ENCODE measurements around the gene ITGA5. TPM values are rescaled to one million over a fixed set of nuclear protein-coding genes. Genes with fewer than 3 reads are reported as not detected.

The ITGA5 gene
- total and polyA plus RNA-seq, 9 of the 15 experiments (the other 6 are each of a cell fraction or from before 2014, with no cell fraction given) = 9.1 to 82.1 (median 47.4) TPM

DNA sequence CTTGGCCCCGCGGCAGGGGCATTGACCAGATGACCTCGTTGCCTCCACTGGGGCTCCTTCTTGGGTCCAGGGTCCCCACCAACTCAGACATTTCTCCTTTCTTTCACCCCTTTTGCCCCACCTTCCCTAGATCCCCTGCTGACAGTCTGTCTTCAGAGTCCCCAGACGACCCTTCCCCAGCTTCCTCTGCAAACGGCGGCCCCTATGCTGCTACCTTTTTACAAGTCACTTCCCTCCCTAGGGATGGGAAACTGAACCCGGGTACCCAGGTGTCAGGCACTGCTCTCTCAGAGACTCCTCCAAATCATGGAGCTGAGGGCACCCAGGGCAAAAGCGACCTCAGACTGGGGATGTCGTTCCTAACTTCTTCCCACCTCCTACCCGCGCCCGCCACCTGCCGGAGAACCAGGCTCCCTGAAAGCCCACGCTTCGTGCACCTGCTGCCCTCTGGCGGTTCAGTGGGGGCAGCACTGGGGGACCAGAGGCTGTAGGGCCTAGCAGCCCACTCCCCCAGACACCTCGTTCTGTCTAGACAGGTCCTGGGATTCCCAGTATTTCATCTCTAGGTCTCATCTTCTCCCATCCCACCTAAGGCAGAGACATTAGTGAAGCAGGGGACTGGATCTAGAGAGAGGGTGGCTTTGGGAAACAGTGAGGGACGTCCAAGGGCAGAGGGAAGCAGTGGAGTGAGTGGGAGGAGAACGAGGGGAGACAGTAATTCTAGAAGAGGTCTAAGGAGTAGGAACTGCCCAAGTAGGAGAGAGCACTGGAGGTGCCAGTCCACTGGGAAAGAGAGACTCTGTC is 39.5 kb downstream of the ITGA5 start (continued):
- TF ChIP-seq, protein P1, sequence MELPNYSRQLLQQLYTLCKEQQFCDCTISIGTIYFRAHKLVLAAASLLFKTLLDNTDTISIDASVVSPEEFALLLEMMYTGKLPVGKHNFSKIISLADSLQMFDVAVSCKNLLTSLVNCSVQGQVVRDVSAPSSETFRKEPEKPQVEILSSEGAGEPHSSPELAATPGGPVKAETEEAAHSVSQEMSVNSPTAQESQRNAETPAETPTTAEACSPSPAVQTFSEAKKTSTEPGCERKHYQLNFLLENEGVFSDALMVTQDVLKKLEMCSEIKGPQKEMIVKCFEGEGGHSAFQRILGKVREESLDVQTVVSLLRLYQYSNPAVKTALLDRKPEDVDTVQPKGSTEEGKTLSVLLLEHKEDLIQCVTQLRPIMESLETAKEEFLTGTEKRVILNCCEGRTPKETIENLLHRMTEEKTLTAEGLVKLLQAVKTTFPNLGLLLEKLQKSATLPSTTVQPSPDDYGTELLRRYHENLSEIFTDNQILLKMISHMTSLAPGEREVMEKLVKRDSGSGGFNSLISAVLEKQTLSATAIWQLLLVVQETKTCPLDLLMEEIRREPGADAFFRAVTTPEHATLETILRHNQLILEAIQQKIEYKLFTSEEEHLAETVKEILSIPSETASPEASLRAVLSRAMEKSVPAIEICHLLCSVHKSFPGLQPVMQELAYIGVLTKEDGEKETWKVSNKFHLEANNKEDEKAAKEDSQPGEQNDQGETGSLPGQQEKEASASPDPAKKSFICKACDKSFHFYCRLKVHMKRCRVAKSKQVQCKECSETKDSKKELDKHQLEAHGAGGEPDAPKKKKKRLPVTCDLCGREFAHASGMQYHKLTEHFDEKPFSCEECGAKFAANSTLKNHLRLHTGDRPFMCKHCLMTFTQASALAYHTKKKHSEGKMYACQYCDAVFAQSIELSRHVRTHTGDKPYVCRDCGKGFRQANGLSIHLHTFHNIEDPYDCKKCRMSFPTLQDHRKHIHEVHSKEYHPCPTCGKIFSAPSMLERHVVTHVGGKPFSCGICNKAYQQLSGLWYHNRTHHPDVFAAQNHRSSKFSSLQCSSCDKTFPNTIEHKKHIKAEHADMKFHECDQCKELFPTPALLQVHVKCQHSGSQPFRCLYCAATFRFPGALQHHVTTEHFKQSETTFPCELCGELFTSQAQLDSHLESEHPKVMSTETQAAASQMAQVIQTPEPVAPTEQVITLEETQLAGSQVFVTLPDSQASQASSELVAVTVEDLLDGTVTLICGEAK (IDR thresholded peaks at IDR 0.05) = no peak
- TF ChIP-seq, protein P1 (CRISPR knock-in tag; IDR thresholded peaks at IDR 0.05) = no peak
- TF ChIP-seq RHOXF2B (CRISPR knock-in tag; conservative IDR thresholded peaks at IDR 0.05) (no peak), CHD4 (IDR thresholded peaks at IDR 0.05; ENCODE audit: insufficient read depth, insufficient replicate concordance, low read depth, low read length, poor library complexity, severe bottlenecking) (no peak), ERF (CRISPR knock-in tag; IDR thresholded peaks at IDR 0.05) (no peak), RFX5 (IDR thresholded peaks at IDR 0.05; ENCODE audit: low read depth, low read length) (no peak), ETV5 (CRISPR knock-in tag; IDR thresholded peaks at IDR 0.05; ENCODE audit: low read depth) (no peak), CBX1 (IDR thresholded peaks at IDR 0.05; ENCODE audit: low read depth) (0 out of 2 replicates have a peak, but pooled peaks have one; percentile 63), EP300 (IDR thresholded peaks at IDR 0.05; ENCODE audit: low read length) (peak; percentile 59), RBBP5 (IDR thresholded peaks at IDR 0.05; ENCODE audit: borderline replicate concordance, insufficient read depth, low read length, poor library complexity, severe bottlenecking) (no peak), THRAP3 (IDR thresholded peaks at IDR 0.05; ENCODE audit: borderline replicate concordance) (peak; percentile 54; the same call in 1 of the 2 replicates), NCOA1 (IDR thresholded peaks at IDR 0.05; ENCODE audit: low read depth) (0 out of 2 replicates have a peak, but pooled peaks have one; percentile 10), SRSF1 (IDR thresholded peaks at IDR 0.05; ENCODE audit: low read depth, low read length) (no peak), STAG1 (CRISPR knock-in tag; IDR thresholded peaks at IDR 0.05; ENCODE audit: borderline replicate concordance) (peak; percentile 97), JUN (IDR thresholded peaks at IDR 0.05; ENCODE audit: borderline replicate concordance, low read depth, low read length) (peak; percentile 68; the same call in 1 of the 2 replicates), JUN (CRISPR knock-in tag; IDR thresholded peaks at IDR 0.05; ENCODE audit: borderline replicate concordance) (0 out of 2 replicates have a peak, but pooled peaks have one; percentile 41)
- TF ChIP-seq, protein P2, sequence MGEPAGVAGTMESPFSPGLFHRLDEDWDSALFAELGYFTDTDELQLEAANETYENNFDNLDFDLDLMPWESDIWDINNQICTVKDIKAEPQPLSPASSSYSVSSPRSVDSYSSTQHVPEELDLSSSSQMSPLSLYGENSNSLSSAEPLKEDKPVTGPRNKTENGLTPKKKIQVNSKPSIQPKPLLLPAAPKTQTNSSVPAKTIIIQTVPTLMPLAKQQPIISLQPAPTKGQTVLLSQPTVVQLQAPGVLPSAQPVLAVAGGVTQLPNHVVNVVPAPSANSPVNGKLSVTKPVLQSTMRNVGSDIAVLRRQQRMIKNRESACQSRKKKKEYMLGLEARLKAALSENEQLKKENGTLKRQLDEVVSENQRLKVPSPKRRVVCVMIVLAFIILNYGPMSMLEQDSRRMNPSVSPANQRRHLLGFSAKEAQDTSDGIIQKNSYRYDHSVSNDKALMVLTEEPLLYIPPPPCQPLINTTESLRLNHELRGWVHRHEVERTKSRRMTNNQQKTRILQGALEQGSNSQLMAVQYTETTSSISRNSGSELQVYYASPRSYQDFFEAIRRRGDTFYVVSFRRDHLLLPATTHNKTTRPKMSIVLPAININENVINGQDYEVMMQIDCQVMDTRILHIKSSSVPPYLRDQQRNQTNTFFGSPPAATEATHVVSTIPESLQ (CRISPR knock-in tag; IDR thresholded peaks at IDR 0.05) = no peak
